ENCODE results near the gene PABPC3. TPM values are rescaled to one million over a fixed set of nuclear protein-coding genes. Genes with fewer than 3 reads are reported as not detected.

Gene PABPC3
- total RNA-seq, 2 experiments from 2014 or later, result 1.3 to 1.5 TPM

DNA sequence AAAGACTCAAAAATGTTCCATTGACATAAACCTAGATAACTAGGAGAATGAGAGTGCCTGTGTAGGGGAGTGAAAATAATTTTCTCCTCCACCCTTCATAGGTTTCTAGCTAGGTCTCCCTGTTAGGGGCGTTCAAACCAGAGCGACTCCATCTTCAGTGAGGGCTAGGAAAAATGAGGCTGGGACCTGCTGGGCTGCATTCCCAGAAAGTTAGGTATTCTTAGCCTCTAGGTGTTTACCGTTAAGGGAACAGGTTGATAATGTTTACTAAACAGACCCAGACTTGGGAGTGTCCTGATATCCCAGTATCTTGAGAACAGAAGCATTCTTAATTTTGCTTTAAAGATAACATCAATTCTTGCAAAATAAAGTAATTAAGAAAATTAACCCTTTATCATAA lies 20.1 kb downstream of the PABPC3 start:
- Mint-ChIP-seq H3K4me1 (ENCODE audit: low read depth) (peaks cover 3% of the 10 kb centered on the region), H3K27ac (no peak overlapping the region), H3K9me3 (no peaks in the 10 kb centered on the region), H3K36me3 (ENCODE audit: low read depth) (no peaks in the 10 kb centered on the region), H3K27me3 (ENCODE audit: low read depth) (peaks cover 41% of the 10 kb centered on the region), H3K4me3 (no peak overlapping the region)
- CTCF ChIA-PET, result no interaction called here
- DNase-seq, result no peak
- intact Hi-C loops (cut with micrococcal nuclease), result no loop called here

DNA sequence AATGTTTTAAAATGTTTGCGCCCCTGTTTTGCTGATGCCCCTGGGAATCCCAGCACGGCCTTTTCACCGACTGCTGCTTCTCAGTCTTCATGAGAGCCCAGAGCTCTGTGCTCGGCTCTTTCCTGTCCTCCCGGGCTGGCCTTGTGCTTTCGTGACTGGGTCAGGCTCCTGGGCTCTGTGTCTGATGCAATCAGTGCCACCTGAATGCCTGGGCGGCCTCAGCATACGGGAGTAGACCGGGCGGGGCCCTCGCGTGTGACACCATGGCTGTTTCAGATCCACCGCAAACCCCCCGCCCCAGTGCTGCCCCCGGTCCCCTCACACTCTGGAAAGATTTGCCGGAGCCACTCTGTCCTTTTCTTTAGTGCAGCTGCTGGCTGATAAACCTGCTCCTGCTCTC lies 21.4 kb downstream of the PABPC3 start:
- Mint-ChIP-seq H3K9me3 (peaks cover 1% of the 10 kb centered on the region), H3K4me3 (no peak overlapping the region), H3K27ac (no peak overlapping the region), H3K27me3 (ENCODE audit: low read depth) (peaks cover 47% of the 10 kb centered on the region), H3K4me1 (ENCODE audit: low read depth) (peaks cover 3% of the 10 kb centered on the region), H3K36me3 (ENCODE audit: low read depth) (no peaks in the 10 kb centered on the region)
- CTCF ChIA-PET, result no interaction called here
- intact Hi-C loops (cut with micrococcal nuclease), result no loop called here
- DNase-seq, result no peak

DNA sequence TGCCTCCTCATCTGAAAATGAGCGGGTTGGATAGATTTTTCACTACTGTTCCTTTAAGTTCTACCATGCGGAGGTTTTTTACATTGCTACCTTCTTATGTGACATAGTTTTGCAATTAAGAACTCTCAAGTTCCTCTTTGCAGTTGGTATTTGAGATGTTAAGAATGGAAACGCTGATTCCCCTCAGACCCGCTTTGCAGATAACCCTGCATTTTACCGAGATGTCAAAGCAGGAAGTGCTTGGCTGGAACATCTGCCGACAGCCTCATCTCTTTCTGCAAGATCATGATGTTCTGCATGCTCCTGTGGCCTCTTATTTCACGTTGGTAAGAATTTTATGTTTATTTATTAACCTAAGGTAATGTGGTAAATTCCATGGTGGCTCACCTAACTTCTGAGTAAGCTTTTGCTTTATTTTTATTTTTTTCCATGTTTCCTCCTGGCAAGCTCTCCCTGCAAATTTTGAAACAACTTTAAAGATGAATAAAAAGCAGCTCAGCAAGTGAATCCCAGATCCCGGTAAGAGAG lies 22.5 kb downstream of the PABPC3 start:
- Mint-ChIP-seq H3K9me3 (peaks cover 1% of the 10 kb centered on the region), H3K27ac (no peak overlapping the region), H3K4me3 (no peak overlapping the region), H3K27me3 (ENCODE audit: low read depth) (peaks cover 46% of the 10 kb centered on the region), H3K36me3 (ENCODE audit: low read depth) (no peaks in the 10 kb centered on the region), H3K4me1 (ENCODE audit: low read depth) (peaks cover 3% of the 10 kb centered on the region)
- intact Hi-C loops (cut with micrococcal nuclease), result no loop called here
- DNase-seq, result no peak
- CTCF ChIA-PET, result interaction anchor here (0.6 kb wide), 1 partner anchor 257 kb away, joined by 4 read pairs; no protein-coding TSS in a partner anchor

DNA sequence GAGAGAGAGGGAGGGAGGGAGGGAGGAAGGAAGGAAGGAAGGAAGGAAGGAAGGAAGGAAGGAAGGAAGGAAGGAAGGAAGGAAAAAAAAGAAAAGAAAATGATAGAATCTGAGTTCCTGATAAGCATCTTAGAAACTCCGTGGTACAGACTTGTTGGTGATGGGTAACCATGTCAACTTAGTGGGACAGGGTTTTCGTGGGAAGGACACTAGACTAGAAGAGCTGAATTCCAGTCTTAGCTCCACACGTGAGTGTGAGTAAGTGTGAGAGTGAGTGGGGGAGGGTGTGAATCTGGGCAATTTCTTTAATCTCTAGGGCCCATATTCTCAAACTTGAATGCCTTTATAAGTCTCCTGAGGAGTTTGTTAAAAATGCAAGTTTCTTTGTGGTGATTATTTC lies 35.0 kb downstream of the PABPC3 start:
- DNase-seq, result no peak
- no peak overlapping the region for H3K27ac Mint-ChIP-seq
- H3K36me3 Mint-ChIP-seq (ENCODE audit: low read depth), result no peaks in the 10 kb centered on the region
- peaks cover 14% of the 10 kb centered on the region for H3K27me3 Mint-ChIP-seq (ENCODE audit: low read depth)
- H3K9me3 Mint-ChIP-seq, result peaks cover 3% of the 10 kb centered on the region
- CTCF ChIA-PET, result no interaction called here
- peaks cover 2% of the 10 kb centered on the region for H3K4me1 Mint-ChIP-seq (ENCODE audit: low read depth)
- intact Hi-C loops (cut with micrococcal nuclease), result no loop called here
- no peak overlapping the region for H3K4me3 Mint-ChIP-seq

DNA sequence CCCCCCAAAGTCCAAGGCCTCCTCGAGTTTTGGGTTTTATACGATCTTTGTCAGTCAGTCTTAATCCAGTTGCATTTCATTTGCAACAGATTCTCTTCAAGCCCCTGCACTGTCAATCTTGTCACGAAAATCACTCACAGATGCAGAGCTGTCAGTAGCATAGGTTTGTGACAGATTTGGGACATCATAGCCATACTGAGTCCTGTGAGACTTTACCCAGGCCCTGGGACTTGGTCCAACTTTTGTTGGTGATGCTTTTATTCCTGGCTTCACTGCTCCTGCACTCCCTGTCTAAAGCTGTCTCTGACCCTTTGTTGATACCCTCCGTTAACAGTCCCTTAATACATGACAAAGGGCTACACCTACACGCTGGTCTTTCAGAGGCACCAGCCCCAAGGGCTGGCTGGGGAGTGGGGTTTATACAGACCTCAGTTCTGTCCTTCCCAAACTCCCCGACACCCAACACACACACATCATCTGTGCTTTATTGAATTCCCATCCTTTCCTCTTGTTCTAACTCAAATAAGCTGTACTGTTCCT lies 36.0 kb downstream of the PABPC3 start:
- Mint-ChIP-seq H3K4me1 (ENCODE audit: low read depth) (peaks cover 2% of the 10 kb centered on the region), H3K27me3 (ENCODE audit: low read depth) (peaks cover 16% of the 10 kb centered on the region), H3K4me3 (no peak overlapping the region), H3K27ac (no peak overlapping the region), H3K36me3 (ENCODE audit: low read depth) (no peaks in the 10 kb centered on the region), H3K9me3 (peaks cover 3% of the 10 kb centered on the region)
- intact Hi-C loops (cut with micrococcal nuclease), result no loop called here
- no peak for DNase-seq
- CTCF ChIA-PET, result interaction anchor here (0.8 to 1.4 kb wide), 2 partner anchors 18 to 20 kb away, joined by 3 to 4 read pairs; no protein-coding TSS in a partner anchor

DNA sequence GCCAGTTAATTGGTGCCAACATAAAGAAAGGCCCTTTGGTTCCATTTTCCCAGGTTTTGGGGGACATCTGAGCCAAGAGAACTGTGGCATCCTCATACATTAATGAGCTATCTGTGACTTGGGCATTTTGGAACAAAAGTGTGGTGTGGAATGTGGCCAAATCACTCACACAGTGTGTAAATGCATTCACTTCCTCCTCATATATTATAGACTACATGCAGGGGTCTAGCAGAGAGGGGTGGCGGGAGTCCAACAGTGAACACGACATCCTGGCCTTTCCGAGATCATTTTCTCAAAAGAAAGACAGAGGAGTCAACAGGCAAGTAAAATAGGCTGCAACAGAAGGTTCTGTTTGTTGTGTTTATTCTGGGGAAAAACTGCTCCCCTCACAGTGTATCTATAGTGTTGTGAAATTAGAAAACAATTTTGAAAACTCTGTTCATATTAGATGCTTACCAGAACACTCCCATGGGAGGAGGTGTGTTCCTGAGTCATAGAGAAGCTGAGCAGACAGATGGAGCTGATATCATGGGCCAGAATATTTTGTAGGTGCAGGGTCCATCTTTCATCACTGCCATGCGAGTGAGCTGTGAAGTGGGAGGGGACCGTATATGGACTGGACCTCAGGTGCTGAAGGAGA lies 36.9 kb downstream of the PABPC3 start:
- peaks cover 2% of the 10 kb centered on the region for H3K4me1 Mint-ChIP-seq (ENCODE audit: low read depth)
- DNase-seq, result no peak
- H3K9me3 Mint-ChIP-seq, result peaks cover 3% of the 10 kb centered on the region
- intact Hi-C loops (cut with micrococcal nuclease), result no loop called here
- H3K27ac Mint-ChIP-seq, result no peak overlapping the region
- no peaks in the 10 kb centered on the region for H3K36me3 Mint-ChIP-seq (ENCODE audit: low read depth)
- peaks cover 21% of the 10 kb centered on the region for H3K27me3 Mint-ChIP-seq (ENCODE audit: low read depth)
- CTCF ChIA-PET, result interaction anchor here (0.8 to 1.4 kb wide), 2 partner anchors 19 to 21 kb away, joined by 3 to 4 read pairs; no protein-coding TSS in a partner anchor
- H3K4me3 Mint-ChIP-seq, result no peak overlapping the region

DNA sequence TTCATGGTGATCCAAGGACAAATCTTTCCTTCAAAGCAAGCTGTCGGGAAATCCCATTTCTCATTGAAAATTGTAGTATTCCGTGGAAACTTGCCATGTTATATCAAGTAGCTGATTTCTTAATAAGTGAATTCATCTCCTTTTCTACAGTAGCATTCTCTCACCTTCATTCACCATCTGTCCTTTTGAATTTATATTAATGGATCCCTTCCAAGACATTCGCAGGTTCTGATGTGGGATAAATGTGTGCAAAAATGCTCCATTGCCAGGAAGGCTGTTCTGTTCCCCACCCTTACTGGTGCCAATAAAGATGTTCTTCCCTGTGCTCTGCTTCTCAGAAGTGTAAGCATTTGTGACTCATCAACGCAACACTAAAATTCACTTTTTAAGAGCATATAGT lies 40.0 kb downstream of the PABPC3 start:
- CTCF ChIA-PET, result no interaction called here
- peaks cover 3% of the 10 kb centered on the region for H3K9me3 Mint-ChIP-seq
- peaks cover 1% of the 10 kb centered on the region for H3K4me1 Mint-ChIP-seq (ENCODE audit: low read depth)
- intact Hi-C loops (cut with micrococcal nuclease), result no loop called here
- H3K27me3 Mint-ChIP-seq (ENCODE audit: low read depth), result peaks cover 29% of the 10 kb centered on the region
- no peak for DNase-seq
- no peak overlapping the region for H3K4me3 Mint-ChIP-seq
- H3K27ac Mint-ChIP-seq, result no peak overlapping the region
- no peaks in the 10 kb centered on the region for H3K36me3 Mint-ChIP-seq (ENCODE audit: low read depth)

DNA sequence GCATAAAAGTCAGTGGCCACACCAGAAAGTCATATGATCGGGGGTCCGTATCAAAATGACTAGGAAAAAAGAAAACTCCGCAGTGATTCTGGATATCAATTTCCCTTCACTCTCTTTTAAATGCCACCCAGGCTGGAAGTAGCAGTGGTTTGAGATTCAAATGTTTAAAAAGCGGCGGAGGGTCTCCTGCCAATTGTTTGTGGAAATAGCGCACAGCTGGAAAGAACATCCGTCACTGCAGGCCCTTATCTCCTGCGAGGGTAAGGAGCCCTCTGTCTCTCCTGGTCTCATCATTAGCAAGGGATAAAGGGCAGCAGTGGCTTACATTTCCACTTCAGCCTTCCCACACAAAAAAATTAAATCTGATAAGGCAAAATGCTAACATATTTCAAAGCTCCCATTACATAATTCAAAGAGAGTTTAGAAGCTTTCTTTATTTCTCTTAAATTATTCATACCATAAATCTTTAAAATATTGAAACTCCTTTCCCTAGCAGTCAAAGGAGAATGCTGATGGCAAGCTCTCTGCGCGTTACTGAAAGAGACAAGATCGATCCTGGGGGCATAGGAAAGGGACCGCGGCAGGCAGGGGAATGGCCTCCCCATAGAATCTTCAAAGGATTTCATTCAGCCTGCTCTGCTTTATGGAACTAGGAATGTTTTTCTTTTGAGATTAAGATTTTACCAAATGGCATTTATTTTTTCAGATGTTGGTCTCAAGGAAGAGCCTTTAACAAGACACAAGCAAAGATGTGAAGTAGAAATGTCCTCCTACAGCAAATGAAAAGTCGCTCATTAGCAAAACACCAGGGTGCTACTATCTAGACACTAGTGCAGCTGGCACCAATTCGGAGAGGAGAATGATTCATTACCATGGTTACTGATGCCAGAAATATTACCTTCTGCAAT lies 41.2 kb downstream of the PABPC3 start:
- Mint-ChIP-seq H3K4me1 (ENCODE audit: low read depth) (no peaks in the 10 kb centered on the region), H3K36me3 (ENCODE audit: low read depth) (no peaks in the 10 kb centered on the region), H3K27me3 (ENCODE audit: low read depth) (peaks cover 33% of the 10 kb centered on the region), H3K27ac (no peak overlapping the region), H3K4me3 (no peak overlapping the region), H3K9me3 (peaks cover 3% of the 10 kb centered on the region)
- intact Hi-C loops (cut with micrococcal nuclease), result no loop called here
- CTCF ChIA-PET, result no interaction called here
- DNase-seq, result no peak

DNA sequence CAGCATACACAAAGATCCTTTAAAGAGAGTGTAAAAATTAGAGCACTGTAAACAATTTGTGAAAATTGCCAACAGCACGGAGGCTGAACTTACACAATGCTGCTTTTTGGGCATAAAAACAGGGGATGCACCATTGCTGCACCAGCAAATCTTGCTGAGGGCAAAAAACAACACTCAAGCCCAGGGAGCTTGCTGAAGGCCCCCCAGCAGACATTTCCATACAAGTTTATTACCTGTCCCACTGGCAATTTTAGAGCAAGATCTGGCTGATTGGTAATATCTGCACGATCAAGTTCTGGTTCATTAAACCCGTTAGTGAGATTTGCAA lies 41.8 kb downstream of the PABPC3 start:
- H3K4me3 Mint-ChIP-seq, result no peak overlapping the region
- intact Hi-C loops (cut with micrococcal nuclease), result no loop called here
- CTCF ChIA-PET, result no interaction called here
- no peak for DNase-seq
- H3K4me1 Mint-ChIP-seq (ENCODE audit: low read depth), result no peaks in the 10 kb centered on the region
- no peaks in the 10 kb centered on the region for H3K36me3 Mint-ChIP-seq (ENCODE audit: low read depth)
- H3K27me3 Mint-ChIP-seq (ENCODE audit: low read depth), result peaks cover 33% of the 10 kb centered on the region
- H3K27ac Mint-ChIP-seq, result no peak overlapping the region
- H3K9me3 Mint-ChIP-seq, result peaks cover 3% of the 10 kb centered on the region

DNA sequence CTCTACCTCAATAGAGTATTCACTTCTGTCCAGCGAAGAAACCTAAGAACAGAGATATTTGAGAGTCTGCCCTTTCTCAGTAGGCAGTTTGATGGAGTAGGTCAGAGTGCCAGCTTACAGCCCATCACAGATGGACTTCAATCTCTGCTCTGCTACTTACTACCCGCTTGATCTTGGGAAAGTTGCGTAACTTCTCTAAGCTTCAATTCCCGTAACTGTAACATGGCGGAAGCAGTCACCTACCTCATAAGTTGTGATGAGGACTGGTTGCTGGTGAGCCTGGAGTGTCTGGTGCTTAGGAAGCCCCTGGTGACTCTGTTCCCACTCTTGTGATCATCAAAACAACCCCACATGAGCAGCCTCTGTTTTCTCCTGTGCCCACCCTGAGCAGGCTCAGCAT lies 45.1 kb downstream of the PABPC3 start:
- Mint-ChIP-seq H3K4me3 (no peak overlapping the region), H3K36me3 (ENCODE audit: low read depth) (no peaks in the 10 kb centered on the region), H3K4me1 (ENCODE audit: low read depth) (no peaks in the 10 kb centered on the region), H3K27me3 (ENCODE audit: low read depth) (peaks cover 24% of the 10 kb centered on the region), H3K27ac (no peak overlapping the region), H3K9me3 (no peaks in the 10 kb centered on the region)
- intact Hi-C loops (cut with micrococcal nuclease), result no loop called here
- CTCF ChIA-PET, result no interaction called here
- no peak for DNase-seq

DNA sequence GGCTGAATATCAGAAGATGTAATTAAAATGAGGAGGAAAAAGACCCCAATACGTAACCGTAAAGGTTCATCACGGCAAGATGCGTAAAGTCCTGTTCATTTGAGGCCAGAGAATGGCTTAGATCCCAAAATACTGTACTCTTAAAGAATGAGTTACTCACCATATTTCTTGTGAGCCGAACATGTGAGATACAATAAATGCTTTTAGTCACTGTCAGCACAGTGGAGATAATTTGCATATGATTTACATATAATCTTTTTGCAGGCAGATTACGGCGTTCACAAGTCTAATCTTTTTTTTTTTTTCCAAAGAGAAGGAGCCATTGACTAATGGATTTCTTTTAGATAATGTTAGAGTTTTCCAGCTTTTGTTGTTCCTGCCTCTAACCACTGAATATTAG lies 47.8 kb downstream of the PABPC3 start:
- H3K4me1 Mint-ChIP-seq (ENCODE audit: low read depth), result no peaks in the 10 kb centered on the region
- no peak overlapping the region for H3K27ac Mint-ChIP-seq
- CTCF ChIA-PET, result interaction anchor here (1.5 kb wide), 1 partner anchor 30 kb away, joined by 5 read pairs; no protein-coding TSS in a partner anchor
- DNase-seq, result no peak
- H3K4me3 Mint-ChIP-seq, result no peak overlapping the region
- H3K36me3 Mint-ChIP-seq (ENCODE audit: low read depth), result no peaks in the 10 kb centered on the region
- intact Hi-C loops (cut with micrococcal nuclease), result no loop called here
- peaks cover 13% of the 10 kb centered on the region for H3K27me3 Mint-ChIP-seq (ENCODE audit: low read depth)
- H3K9me3 Mint-ChIP-seq, result no peaks in the 10 kb centered on the region

DNA sequence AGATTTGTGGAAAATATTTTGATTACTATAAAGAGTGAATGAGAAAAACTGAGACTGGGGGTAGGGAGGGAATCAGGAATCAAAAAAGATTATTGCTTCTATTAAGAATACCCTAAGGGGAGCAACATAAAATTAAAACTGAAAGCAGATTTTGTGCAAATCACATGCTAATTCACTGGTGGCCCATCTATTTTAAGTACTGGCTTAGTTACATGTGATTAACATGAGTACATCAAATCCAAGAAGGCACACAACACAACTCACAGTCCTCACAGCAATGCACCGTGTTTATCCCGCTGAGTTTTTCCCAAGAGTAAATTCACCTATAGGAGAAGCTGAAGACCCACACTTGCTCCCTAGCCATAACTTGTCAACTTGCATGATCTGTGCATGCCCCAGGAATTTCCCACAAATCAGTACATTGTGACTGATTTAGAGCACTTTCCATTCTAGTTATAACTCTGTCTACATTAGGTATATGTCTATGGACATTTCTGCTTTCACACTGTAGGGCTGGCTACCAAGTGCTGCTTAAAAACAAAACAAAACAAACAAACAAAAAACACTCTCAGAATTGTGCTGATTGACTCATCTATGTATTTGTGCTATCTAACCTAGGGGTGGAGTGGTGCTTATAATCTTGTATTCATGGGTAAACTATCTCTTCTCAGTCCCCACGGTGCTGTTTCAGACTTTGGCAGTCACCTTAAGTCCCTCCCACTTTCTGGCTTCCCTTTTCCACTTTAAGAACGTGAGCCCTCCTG lies 51.9 kb downstream of the PABPC3 start:
- Mint-ChIP-seq H3K27me3 (ENCODE audit: low read depth) (peaks cover 6% of the 10 kb centered on the region), H3K27ac (no peak overlapping the region), H3K36me3 (ENCODE audit: low read depth) (no peaks in the 10 kb centered on the region), H3K4me1 (ENCODE audit: low read depth) (no peaks in the 10 kb centered on the region), H3K4me3 (no peak overlapping the region), H3K9me3 (no peaks in the 10 kb centered on the region)
- DNase-seq, result no peak
- intact Hi-C loops (cut with micrococcal nuclease), result no loop called here
- CTCF ChIA-PET, result no interaction called here
